ENCODE measurements around the gene ST13. TPM values are rescaled to one million over a fixed set of nuclear protein-coding genes. Genes with fewer than 3 reads are reported as not detected.

The ST13 gene
- total RNA-seq, 1 experiment from 2014 or later: 301 TPM

GRCh38 chr22:40874016-40874415 is 17.6 kb upstream of the ST13 start:
- H3K4me3 ChIP-seq (replicated peaks in 1 of 2; ENCODE audit: low read depth in 1 of 2, low read length in 2 of 2): no peak overlapping the region
- intact Hi-C loops (cut with micrococcal nuclease): no loop called here
- H3K9me3 ChIP-seq (ENCODE audit: control insufficient read depth in 1 of 2, insufficient read depth in 1 of 2, low read depth in 1 of 2, low read length in 2 of 2): no peaks in the 10 kb centered on the region
- DNase-seq (ENCODE audit: low read depth, low spot score) (no peak), ATAC-seq (no peak)
- H3K9me2 ChIP-seq (ENCODE audit: insufficient read depth): no peaks in the 10 kb centered on the region
- no peak overlapping the region for H3K27ac ChIP-seq (ENCODE audit: low read depth, low read length)
- H3K4me2 ChIP-seq (ENCODE audit: low read length): no peak overlapping the region
- ChIA-PET RAD21 (ENCODE audit: low non-redundant PET in 1 of 2, low total read pairs in 2 of 2, uncharacterized antibody in 2 of 2, unreplicated experiment in 2 of 2) (no interaction called here), POLR2A (no interaction called here), CTCF (no interaction called here)
- H2AFZ ChIP-seq (ENCODE audit: low read depth, low read length, poor library complexity, severe bottlenecking): no peak overlapping the region
- BruUV-seq (replicated peaks): no TSS peak
- no peaks in the 10 kb centered on the region for H3K27me3 ChIP-seq (ENCODE audit: insufficient read depth, low read length)
- no peaks in the 10 kb centered on the region for H3K4me1 ChIP-seq (ENCODE audit: control insufficient read depth in 1 of 2, insufficient read depth in 2 of 2, low read length in 2 of 2)
- H3K79me2 ChIP-seq (ENCODE audit: insufficient read depth, low read length): no peaks in the 10 kb centered on the region
- no peaks in the 10 kb centered on the region for H4K20me1 ChIP-seq (ENCODE audit: insufficient read depth)
- H3K9ac ChIP-seq (ENCODE audit: low read length): no peak overlapping the region
- peaks cover 14 to 15% of the 10 kb centered on the region in 2 experiments; a peak in 3 of 4 replicates for H3K36me3 ChIP-seq (ENCODE audit: control insufficient read depth in 1 of 2, insufficient read depth in 2 of 2, low read length in 2 of 2)
- no peak for TF ChIP-seq POLR2A (IDR thresholded peaks at IDR 0.05; ENCODE audit: borderline replicate concordance, extremely low read depth, insufficient read depth, insufficient read length)
- no peak for TF ChIP-seq CTCF (IDR thresholded peaks at IDR 0.05 in 2 of 3, conservative IDR thresholded peaks at IDR 0.05 in 1 of 3; ENCODE audit: borderline replicate concordance in 1 of 3, insufficient read depth in 1 of 3, low read depth in 2 of 3, low read length in 2 of 3)
- TF ChIP-seq CEBPB (IDR thresholded peaks at IDR 0.05; ENCODE audit: low read depth): no peak
- no peak for TF ChIP-seq JUND (IDR thresholded peaks at IDR 0.05)
- TF ChIP-seq EGR1 (IDR thresholded peaks at IDR 0.05; ENCODE audit: low read depth): no peak
- no peak for TF ChIP-seq SIN3A (IDR thresholded peaks at IDR 0.05; ENCODE audit: low read depth)
- no peak for TF ChIP-seq SRF (IDR thresholded peaks at IDR 0.05; ENCODE audit: low read depth)
- TF ChIP-seq POLR2AphosphoS5 (IDR thresholded peaks at IDR 0.05; ENCODE audit: low read depth, low read length): no peak
- no peak for TF ChIP-seq MAX (IDR thresholded peaks at IDR 0.05)
- TF ChIP-seq YY1 (IDR thresholded peaks at IDR 0.05; ENCODE audit: extremely low read depth, insufficient replicate concordance, low read depth, low read length): no peak
- no peak for TF ChIP-seq RAD21 (IDR thresholded peaks at IDR 0.05; ENCODE audit: low read depth)
- no peak for TF ChIP-seq CBX3 (IDR thresholded peaks at IDR 0.05; ENCODE audit: low read depth)
- no peak for TF ChIP-seq ZBTB33 (IDR thresholded peaks at IDR 0.05; ENCODE audit: extremely low read depth, insufficient replicate concordance, low read length)
- TF ChIP-seq ATF3 (IDR thresholded peaks at IDR 0.05): no peak
- TF ChIP-seq REST (IDR thresholded peaks at IDR 0.05; ENCODE audit: low read depth): no peak
- no peak for TF ChIP-seq EZH2phosphoT487 (IDR thresholded peaks at IDR 0.05; ENCODE audit: borderline replicate concordance)
- TF ChIP-seq ELF1 (IDR thresholded peaks at IDR 0.05; ENCODE audit: borderline replicate concordance, low read depth): no peak
- no peak for TF ChIP-seq ZFX (IDR thresholded peaks at IDR 0.05)

Data from HCT116 (cell line).